HG03565 (cell line): ENCODE results near the gene NUP50.

Experiments
- ATAC-seq: cut with Tn5 transposase; IDR thresholded peaks from one replicate; pipeline ENCODE4 v1.9.1; 2021; ENCODE audit warnings: mild to moderate bottlenecking, moderate library complexity; ENCODE audit not compliant: unreplicated experiment

Gene NUP50, protein sequence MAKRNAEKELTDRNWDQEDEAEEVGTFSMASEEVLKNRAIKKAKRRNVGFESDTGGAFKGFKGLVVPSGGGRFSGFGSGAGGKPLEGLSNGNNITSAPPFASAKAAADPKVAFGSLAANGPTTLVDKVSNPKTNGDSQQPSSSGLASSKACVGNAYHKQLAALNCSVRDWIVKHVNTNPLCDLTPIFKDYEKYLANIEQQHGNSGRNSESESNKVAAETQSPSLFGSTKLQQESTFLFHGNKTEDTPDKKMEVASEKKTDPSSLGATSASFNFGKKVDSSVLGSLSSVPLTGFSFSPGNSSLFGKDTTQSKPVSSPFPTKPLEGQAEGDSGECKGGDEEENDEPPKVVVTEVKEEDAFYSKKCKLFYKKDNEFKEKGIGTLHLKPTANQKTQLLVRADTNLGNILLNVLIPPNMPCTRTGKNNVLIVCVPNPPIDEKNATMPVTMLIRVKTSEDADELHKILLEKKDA

DNA sequence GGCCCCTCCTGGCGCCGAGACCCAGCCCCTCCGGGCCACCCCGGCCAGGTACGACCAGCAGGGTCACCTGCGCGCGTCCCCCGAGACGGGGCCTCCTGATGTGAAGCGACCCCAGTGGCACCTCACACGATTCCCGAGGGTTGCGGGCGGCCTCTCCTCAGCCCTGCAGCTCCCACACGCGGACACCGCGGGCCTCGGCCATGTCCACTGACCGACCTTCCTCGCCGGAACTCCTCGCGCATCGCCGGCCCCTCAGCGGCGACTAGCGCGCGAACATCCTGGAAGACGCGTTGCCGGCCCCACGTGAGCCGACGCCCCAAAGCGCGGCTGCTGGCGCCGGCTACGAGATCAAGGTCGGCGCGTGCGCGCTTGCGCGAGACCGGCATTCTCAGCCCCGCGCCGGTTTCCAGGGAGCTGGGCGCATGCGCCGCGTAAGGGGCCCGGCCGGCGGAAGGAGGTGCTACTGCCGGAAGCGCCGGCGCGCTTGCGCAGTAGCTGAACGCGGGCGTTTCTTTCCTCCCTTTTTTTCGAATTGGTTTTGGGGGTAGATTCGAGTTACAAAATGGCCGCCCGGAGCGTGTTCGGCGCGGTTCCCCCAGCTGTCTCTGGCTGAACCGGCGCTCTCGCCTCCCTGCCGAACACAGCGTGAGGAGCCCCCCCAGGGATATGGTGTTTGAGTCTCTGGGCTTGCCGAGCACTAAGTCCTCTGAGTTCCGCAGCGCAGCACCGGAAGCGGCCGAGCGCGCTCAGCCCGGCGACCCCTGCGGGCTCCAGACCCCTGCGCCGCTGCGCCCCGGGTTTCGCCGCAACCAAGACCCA, at the start of gene NUP50:
Gene NUP50 (plus strand): TSS at position 475 of the 819 bp plus-strand sequence. CDS start 4,253 bp downstream, outside the sequence.
- peak; percentile 84 for ATAC-seq

DNA sequence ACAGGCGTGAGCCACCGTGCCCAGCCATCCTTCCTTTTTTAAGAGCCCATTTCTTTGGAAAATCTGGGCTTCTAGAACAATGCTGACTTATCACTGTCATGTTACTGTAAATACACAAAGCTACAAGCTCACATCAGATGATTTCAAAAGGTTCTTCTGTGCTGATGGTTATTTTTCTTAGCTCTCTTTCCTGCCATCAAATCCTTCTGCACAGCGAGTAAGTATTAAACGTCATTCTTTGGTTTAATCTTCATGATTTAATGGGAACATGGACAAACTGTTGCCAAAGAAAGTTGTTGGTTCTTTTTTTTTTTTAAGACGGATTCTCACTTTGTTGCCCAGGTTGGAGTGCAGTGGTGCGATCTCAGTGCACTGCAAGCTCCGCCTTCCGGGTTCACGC, 43.3 kb upstream of the NUP50 start:
- ATAC-seq = no peak

DNA sequence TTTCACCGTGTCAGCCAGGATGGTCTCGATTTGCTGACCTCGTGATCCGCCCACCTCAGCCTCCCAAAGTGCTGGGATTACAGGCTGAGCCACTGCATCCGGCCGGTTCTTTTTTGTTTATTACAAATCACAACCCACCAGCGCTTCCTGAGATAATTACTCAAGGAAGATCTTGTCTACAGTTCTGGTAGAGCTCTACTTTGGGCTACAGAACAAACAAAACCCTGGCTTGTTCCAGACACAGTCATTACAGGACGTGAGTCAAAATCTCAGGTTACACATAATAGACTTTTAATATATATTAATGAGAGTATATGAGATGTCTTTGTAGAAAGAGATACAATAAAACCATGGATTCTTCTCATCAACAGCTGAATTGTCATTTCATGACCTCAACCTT, 42.8 kb upstream of the NUP50 start:
- no peak for ATAC-seq

DNA sequence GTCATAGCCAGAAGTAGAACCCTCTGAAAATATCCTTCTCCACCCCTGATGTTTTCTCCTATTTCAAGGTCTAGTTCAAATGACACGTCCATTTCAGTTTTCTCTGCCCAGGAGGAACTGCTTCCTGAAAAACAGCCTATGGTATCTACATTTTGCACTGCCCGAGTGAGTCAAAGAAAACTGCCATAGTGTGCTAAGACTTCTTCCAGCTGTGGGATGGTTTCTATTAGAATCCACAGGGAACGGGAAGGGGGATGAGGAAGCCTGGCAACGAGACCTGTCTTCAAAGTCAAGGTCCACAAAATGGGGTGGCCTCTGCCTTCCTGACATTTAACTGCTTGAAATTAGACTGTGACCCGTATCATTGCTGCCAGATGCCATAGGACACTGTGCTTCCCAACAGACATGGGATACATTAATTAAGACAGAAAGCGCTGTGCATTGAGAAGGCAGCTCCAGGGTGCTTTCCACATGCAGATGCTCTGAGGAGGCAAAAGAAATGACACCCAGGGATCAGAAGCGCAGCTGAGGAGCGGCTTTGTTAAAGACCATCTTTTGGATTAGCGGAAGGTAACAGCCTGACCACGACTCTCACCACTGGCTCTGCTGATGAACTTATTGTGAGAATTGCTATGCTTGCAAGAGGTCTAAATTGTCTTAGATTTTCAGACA, 39.4 kb upstream of the NUP50 start:
- ATAC-seq = no peak

DNA sequence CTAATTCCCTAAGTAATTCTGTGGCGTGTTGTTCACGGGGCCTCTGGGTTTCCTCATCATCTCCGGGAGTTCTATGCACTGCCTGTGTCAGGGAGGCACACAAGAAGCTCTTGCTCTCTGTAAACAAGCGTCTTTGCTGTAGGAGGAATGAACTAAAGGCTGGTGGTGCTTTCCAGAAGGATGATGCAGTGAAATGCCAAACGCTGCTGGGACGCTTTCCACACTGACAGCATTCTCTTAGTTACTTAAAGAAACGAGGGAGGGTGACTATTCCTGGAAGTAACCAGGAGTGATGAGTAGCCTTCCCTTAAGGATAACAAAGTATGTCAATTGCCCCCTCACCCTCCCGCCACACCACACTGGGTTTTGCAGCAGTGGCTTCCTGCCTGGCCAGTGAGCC, 38.5 kb upstream of the NUP50 start:
- ATAC-seq = no peak

DNA sequence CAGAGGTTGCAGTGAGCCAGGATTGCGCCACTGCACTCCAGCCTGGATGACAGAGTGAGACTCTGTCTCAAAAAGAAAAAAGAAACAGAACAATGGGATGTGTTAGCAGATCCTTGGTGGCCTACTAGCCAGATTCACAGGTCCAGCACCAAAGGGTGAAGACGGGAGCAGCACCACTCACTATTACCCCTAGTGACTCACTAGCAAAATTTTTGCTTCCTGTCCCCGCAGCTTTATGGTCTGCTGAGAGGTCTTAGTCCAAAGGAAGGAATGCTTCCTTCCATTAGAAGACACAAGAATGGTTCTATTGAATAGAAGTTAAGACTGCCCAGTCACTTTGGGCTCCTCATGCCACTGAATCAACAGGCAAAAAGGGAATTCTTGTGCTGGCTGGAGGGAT, 35.9 kb upstream of the NUP50 start:
- no peak for ATAC-seq

DNA sequence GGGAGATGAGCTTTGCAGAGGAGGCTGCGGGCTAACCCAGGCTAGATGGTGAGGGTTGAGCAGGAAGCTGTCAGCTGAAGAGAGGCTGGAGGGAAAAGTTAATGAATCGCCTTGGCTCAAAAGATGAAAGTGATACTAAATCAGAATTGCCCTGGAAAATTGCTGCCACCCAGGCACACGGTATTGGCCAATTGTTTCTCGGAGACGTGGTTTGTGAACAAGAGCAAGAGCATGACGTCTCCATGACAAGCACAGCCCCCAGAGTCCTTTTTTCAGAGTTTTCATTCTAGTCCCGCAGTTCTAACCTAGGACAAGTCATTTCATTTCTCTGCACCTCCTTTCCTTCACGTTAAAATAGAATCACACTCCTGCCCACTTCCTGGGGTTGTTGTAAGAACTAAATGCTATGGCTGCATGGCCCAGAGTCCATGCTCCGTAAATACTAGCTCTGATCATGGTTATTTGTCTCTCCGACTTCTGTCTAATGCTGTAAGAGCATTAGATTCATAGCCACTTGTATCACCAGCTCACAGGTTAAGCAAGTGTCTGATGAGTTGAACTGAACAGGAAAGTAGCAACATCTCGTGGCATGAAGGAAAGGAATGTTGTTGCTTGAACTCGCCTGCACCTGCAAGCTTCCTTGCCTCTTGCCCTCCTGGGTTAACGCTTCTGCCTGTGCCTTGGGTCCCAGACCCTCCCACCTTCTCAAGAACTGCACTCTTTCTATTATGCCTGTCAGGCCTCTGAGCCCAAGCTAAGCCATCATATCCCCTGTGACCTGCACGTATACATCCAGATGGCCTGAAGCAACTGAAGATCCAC, 33.8 kb upstream of the NUP50 start:
- ATAC-seq = no peak

DNA sequence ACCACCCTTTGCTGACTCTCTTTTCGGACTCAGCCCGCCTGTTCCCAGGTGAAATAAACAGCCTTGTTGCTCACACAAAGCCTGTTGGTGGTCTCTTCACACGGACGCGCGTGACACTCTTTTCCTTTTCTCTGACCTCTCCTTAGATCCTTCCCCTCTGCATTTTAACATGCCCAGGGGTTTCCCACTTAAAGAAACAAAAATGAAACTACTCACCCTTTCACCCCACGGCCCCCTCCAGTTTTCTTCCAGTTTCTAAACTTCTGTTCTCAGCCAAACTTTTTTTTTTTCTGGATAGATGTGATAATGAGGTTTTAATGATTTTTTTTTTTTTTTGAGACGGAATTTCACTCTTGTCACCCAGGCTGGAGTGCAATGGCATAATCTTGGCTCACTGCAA, 32.8 kb upstream of the NUP50 start:
- no peak for ATAC-seq

DNA sequence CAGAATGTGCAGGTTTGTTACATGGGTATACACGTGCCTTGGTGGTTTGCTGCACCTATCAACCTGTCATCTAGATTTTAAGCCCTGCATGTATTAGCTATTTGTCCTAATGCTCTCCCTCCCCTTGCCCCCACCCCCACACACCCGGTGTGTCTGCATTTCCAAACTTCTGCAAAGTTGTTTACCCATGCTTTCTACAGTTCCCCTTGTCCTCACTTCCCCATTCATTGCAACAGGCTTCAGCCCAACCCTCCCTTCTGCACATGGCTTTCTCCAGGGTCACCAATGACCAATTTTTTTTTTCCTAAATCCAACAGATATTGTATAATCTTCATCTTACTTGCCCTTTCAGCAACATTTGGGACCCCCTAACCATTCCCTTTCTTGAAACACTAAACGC, 32.0 kb upstream of the NUP50 start:
- ATAC-seq = no peak

DNA sequence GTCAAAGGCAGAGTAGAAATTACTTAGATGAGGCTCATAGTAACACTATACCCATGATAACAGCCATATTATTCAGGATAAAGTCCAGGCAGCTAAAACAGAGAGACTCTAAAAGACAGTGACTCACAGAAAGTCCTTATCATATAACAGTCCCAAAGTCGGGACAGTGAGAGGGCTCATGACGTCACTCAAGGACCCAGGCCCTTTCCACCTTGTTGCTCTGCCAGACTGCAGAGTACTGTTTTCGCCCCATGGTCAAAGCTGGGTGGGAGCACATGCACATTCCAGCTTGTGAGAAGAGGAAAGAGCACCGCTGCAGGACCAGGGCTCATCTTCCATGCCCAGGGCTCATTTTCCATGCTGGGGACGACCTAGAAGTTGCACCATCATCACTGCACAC, 29.4 kb upstream of the NUP50 start:
- ATAC-seq = no peak

DNA sequence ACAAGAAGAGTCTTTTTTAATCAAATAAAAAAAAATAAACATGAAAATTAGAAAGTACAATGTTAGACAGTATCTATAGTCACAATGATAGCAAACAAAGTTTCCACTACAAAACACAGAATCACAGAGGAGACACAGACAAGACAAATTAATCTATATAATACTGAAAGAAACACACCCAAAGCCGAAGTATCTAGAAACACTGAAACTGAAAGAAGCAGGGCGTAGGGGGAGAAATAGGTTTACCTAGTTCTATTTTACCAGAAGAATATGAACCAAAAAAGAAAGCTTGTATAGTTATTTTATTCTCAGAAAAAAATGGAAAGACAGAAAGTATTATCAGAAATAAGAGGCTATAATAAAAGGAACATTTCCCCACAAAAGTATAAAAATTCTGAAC, 27.1 kb upstream of the NUP50 start:
- no peak for ATAC-seq

DNA sequence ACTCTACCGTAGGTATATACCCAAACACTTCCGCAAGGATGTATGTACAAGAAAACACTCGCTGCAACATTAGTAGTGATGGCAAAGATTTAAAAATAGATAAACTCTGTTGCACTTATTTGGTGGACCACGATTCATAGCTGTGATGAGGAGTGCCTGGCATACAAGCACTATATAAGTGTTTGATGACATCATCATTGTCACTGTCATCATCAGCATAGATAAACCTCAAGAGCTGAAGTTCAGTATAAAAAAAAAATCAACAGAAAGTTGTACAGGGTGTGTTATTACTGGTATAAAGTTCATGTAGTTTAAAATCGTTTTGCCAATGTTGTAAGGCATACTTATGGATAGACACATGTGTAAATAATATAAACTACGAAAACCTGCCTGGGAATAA, 24.0 kb upstream of the NUP50 start:
- ATAC-seq = no peak

DNA sequence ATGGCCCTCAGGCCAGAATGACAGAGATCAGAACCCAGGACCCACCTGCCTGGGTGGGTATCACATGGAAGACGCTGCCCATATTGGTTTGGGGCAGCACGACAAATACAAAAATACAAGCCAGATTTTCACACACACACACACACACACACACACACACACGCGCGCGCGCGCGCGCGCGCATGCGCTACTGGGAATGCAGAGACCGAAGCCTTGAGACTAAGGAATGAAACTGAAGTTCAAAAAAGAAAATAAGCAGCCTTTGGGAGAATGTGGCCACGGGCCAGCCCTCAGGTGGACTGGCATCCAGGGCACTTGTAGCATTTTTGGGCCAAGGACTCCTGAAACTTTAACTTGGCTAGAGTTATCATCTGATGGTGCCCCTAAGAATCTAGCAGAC, 21.3 kb upstream of the NUP50 start:
- no peak for ATAC-seq

DNA sequence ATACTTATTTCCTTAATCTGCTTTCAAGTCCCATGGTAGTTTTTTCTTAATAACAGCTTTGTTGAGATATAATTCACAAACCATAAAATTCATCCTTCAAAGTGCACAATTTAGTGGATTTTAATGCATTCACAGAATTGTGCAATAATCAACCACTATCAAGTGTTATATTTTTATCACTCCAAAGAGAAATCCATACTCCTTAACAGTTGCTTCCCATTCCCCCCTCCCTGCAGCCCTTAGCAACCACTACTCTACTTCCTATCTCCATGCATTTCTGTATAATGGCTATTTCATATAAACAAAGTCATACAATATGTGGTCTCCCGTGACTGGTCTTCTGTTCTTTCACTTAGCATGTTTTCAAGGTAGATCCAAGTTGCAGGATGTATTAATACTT, 18.8 kb upstream of the NUP50 start:
- no peak for ATAC-seq

DNA sequence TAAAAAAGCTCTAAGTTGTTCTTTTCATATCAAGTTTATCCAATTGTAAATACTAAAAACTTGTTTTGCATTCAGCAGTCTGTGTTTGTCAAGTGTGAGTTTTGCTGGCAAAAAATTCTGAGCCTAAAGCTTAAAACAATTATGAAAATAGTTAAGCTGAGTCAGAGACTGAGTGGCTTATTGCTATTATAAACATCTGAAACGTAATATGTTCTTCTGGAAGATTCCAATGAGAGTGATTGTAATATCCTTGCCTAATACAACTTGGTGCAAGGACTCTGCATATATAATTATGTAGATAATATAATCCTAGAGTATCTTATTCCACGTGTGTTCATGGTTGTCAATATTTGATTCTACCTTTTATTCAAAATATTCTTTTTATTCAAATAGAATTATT, 14.1 kb upstream of the NUP50 start:
- ATAC-seq = no peak

DNA sequence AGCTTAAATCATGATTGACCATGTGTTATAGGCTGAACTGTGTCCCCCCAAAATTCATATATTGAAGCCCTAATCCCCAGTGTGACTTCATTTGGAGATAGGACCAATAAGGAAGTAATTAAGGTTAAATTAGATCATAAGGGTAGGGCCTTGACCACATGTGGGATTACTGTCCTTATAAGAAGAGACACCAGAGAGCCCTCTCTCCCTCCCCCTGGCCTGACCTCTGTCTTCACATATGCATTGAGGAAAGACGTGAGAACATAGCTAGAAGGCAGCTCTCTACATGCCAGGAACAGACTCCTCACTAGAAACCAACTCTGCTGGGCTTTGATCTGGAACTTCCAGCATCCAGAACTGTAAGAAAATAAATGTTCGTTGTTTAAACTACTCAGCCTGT, 13.6 kb upstream of the NUP50 start:
- no peak for ATAC-seq

DNA sequence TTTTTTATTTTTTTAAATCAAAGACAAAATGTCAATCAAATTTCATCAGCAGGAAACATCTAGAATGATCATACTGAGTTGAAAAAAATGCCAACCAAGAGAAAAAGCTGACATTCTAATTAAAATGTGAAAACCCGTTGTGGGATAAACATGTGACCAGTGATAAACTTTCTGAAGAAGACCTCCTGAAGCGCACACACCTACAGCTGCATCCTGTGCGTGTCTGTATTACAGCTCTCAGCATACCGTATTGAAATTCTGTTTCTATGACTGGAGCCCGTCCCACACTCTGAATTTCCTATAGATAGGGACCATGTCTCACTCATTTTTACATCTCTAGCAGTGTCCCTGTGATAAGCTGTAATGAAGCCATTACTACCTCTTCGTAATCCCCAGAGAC, 12.2 kb upstream of the NUP50 start:
- no peak for ATAC-seq

DNA sequence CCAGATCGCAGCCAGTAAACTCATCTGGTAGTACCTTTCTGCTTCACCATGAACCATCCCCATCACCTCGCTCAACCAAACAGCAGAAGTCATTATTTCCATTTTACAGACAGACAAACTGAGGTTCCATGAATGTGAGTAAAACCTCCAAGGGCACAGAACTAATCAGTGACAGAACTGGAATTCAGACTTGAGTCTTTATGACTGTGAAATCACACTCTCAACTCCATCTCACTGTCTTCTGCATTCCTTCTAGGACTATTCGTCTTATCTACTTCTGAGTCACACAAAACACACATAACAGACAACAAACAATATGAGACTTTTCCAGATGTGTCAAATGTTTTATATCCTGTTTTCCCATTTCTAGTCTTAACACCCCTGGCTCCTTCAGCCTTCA, 9.3 kb upstream of the NUP50 start:
- ATAC-seq = no peak

DNA sequence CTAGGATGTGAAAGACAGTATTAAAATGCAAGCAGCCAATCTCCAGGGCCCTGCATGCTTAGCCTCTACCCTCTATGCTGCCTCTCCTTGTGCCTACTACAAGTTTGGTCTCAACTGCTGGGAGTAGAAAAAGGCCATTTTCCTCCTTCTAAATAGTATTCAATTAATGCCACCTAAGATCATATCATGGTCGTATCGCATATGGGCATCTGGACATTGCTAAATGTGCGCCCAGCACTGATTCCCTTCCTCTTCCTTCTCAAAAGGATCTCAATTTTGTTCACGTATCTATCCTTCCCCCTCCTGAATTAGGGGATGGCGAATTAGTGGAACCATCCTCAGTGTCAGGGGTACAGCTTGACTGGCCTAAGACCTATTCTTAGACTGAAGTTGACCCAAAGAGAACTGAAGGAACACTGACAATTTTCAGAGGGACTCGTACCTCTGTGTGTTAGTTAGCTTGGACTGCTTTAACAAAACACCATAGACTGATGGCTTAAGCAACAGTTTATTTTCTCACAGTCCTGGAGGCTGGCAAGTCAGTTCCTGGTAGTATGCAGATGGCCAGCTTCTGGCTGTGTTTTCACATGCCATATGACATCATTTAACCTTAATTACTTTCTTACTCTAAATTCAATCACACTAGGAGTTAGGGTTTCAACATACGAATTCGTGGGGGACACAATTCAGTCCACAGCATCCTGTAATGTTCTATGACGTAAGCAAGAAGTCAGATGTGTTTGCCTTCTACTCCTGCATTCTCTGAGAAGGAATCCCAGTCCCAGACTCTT, 8.5 kb upstream of the NUP50 start:
- ATAC-seq = no peak

DNA sequence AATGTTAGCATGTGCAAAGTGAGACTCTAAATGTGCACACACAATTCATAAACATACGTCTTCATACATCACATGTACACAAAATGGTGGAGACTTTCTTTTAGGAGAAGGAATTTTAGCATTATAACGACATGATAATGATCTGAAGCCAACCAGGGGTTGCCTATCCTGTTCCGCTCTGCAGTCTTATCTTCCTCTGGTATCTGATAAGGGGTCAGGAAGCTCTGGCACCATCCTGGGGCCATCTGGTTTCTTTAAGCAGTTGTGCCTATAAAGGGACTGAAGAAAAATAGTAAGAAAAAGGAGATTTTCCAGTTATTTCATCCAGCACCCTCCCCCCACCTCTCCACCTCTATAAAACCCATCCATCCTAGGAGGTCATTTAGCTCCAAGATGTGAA, 5.8 kb upstream of the NUP50 start:
- ATAC-seq = no peak
